Neural crest cell (in vitro differentiated cells): ENCODE data around the gene RAB34. TPM values are rescaled to one million over a fixed set of nuclear protein-coding genes. Genes with fewer than 3 reads are reported as not detected.
A peak's percentile ranks its signal among the peaks of the same experiment; 100 is the strongest.
"Not testable (repeated sequence)": the region's sequence is repeated elsewhere in the genome, so short reads cannot be mapped to it uniquely, and the experiment has no call there.

Source experiments
- DNase-seq: peaks from one replicate; pipeline ENCODE4 v3.0.0; 2021; ENCODE audit warnings: low read depth, mixed read lengths, low spot score
- H3K27ac Mint-ChIP-seq: one replicate; pipeline ENCODE4 v1.8.0; 2021; ENCODE audit warnings: mild to moderate bottlenecking, mixed read lengths; ENCODE audit not compliant: unreplicated experiment
- H3K27me3 Mint-ChIP-seq: 2 replicates; pipeline ENCODE4 v1.8.0; 2021; ENCODE audit warnings: low read depth, mild to moderate bottlenecking, mixed read lengths
- H3K36me3 Mint-ChIP-seq: 2 replicates; pipeline ENCODE4 v1.8.0; 2021; ENCODE audit warnings: low read depth, mild to moderate bottlenecking, mixed read lengths
- H3K4me1 Mint-ChIP-seq: 2 replicates; pipeline ENCODE4 v1.8.0; 2021; ENCODE audit warnings: mixed read lengths
- H3K4me3 Mint-ChIP-seq: one replicate; pipeline ENCODE4 v1.8.0; 2021; ENCODE audit warnings: mild to moderate bottlenecking, mixed read lengths
- H3K9me3 Mint-ChIP-seq: 2 replicates; pipeline ENCODE4 v1.8.0; 2021; ENCODE audit warnings: mixed read lengths
- total RNA-seq: library from RNA; stranded (reverse); gene quantifications from 2 replicates; pipeline ENCODE4 v1.2.1, GENCODE V29; 2021
- TF ChIP-seq, protein P1 (sequence below): fragments of 200-600 bp; sonication (generic); conservative IDR thresholded peaks from 2 replicates; pipeline ENCODE4 v1.5.0; 2021; ENCODE audit warnings: antibody characterized with exemption, mild to moderate bottlenecking

RAB34 gene
- total RNA-seq, 1 donor from 2014 or later, result 87.4 TPM

DNA sequence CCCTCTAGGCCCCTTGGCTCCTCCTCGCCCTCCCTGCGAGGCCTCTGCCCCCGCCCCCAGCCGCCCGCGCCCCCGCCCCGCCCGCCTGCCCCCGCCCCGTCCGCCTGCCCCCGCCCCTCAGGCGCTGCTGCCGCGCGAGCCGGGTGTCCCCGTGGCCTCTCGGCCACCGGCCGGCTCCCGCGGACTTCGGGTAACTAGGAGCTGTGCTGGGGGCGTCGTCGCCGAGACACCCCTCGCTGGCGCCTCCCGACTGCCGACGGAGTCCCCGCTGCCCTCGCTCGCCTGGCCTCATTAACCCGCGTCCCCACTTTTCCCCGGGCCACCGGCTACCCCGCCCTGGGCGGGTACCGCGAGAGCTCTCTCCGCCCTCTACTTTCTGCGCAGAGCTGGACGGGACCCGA, 8.6 kb upstream of the RAB34 start, which contains the start of gene TLCD1:
Gene TLCD1 (minus strand): TSS at position 8 of the 401 bp plus-strand sequence. CDS start 136 bp downstream, outside the sequence.
- H3K27me3 Mint-ChIP-seq, result peaks cover 23% of the 10 kb centered on the region
- peaks cover 66% of the 10 kb centered on the region for H3K4me1 Mint-ChIP-seq
- H3K9me3 Mint-ChIP-seq, result no peaks in the 10 kb centered on the region
- H3K4me3 Mint-ChIP-seq, result peak within 1 kb of the TSS; percentile 100
- peak within 1 kb of the TSS; percentile 83 for H3K27ac Mint-ChIP-seq
- TF ChIP-seq, protein P1, sequence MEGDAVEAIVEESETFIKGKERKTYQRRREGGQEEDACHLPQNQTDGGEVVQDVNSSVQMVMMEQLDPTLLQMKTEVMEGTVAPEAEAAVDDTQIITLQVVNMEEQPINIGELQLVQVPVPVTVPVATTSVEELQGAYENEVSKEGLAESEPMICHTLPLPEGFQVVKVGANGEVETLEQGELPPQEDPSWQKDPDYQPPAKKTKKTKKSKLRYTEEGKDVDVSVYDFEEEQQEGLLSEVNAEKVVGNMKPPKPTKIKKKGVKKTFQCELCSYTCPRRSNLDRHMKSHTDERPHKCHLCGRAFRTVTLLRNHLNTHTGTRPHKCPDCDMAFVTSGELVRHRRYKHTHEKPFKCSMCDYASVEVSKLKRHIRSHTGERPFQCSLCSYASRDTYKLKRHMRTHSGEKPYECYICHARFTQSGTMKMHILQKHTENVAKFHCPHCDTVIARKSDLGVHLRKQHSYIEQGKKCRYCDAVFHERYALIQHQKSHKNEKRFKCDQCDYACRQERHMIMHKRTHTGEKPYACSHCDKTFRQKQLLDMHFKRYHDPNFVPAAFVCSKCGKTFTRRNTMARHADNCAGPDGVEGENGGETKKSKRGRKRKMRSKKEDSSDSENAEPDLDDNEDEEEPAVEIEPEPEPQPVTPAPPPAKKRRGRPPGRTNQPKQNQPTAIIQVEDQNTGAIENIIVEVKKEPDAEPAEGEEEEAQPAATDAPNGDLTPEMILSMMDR, result no peak
- peaks cover 9% of the 10 kb centered on the region for H3K36me3 Mint-ChIP-seq
- DNase-seq, result peak; percentile 67

DNA sequence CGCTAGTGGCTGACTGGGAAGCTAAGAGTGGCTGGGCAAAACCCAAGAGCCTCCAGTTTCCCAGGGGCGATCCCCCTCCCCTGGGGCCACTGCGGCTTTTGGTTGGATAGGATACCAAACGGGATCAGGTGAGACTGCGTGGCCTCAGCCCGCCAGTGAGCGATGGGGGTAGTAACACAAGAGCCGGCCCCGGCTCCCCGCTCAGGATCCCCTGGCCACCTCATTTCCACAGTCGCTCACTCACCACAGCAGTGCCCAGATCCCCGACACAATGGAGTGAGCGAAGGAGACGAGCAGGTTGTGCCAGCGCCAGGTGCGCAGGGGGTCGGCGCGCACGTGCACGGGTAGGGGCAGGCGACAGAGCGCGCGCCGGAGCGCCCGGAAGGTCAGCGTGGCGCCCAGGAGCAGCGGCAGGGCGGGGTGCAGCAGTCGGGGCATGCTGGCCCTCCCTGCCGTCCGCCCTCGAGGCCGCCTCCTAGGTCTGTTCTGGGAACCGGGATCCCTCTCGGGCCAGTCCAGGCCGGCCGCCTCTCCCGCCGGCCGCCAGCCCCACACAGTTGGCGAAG, 8.1 kb upstream of the RAB34 start:
- peak overlapping the region; percentile 70 for H3K27ac Mint-ChIP-seq
- peaks cover 12% of the 10 kb centered on the region for H3K36me3 Mint-ChIP-seq
- H3K9me3 Mint-ChIP-seq, result no peaks in the 10 kb centered on the region
- TF ChIP-seq, protein P1, result no peak
- peaks cover 23% of the 10 kb centered on the region for H3K27me3 Mint-ChIP-seq
- DNase-seq, result peak; percentile 33
- H3K4me3 Mint-ChIP-seq, result peak overlapping the region; percentile 100
- peaks cover 71% of the 10 kb centered on the region for H3K4me1 Mint-ChIP-seq

DNA sequence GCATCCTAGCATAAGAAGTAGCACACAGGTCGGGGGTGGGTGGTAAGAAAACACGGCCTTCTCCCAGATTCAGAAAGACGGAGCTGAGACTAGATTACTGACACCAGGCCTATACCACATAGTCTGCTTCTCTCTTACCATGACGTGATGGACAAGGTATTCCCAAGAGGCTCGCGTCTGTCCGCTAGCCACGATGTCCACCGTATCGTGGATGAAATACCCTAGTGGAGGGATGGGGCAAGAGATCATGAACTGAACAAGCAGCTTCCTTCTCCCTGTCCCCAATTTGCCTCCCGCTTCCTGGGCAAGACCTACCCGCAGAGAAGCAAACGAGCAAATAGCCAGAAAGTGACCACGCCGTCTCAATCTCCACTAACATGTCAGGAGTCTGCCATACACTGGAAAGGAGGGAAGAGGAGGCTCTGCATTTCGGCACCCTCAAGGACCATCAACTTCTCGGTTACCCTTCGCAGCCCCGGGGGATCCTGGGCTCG, 7.5 kb upstream of the RAB34 start:
- H3K27me3 Mint-ChIP-seq, result peaks cover 23% of the 10 kb centered on the region
- no peak for DNase-seq
- TF ChIP-seq, protein P1, result peak; percentile 38
- peak overlapping the region; percentile 100 for H3K4me3 Mint-ChIP-seq
- H3K36me3 Mint-ChIP-seq, result peaks cover 18% of the 10 kb centered on the region
- peaks cover 76% of the 10 kb centered on the region for H3K4me1 Mint-ChIP-seq
- H3K9me3 Mint-ChIP-seq, result no peaks in the 10 kb centered on the region
- H3K27ac Mint-ChIP-seq, result peak overlapping the region; percentile 70

DNA sequence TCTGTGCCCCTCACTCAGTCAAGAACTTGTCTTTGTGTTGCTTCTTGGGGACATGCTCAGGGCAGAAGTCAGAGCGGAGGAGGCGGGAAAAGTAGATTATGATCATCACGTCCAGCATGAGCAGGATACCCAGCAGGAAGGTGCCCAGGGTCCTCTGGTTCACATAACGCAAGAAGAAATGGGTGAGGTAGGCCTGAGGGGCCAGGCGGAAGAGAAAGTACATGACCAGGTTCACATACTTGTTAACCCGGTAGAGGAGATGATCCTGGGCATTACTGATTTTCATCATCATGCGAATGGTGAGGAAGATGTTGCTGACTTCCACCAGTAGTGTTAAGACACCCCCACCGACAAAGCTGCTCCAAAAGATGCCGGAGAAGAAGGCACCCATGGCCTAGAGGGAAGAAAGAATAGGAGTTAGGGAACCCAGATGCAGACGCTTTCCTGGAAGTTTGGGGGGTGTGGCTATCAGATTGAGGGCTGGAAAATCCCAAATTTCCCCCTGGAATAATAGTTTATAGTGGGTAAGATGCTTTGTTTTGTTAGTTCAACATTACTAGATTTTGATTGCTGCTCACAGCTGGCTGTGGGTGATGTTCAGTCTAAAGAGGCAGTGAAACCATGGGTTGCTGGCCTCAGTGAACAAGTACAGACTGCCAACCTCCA, 7.0 kb upstream of the RAB34 start:
- DNase-seq, result no peak
- peak overlapping the region; percentile 100 for H3K4me3 Mint-ChIP-seq
- H3K27me3 Mint-ChIP-seq, result peaks cover 27% of the 10 kb centered on the region
- peaks cover 22% of the 10 kb centered on the region for H3K36me3 Mint-ChIP-seq
- H3K27ac Mint-ChIP-seq, result no peak overlapping the region
- TF ChIP-seq, protein P1, result no peak
- peaks cover 79% of the 10 kb centered on the region for H3K4me1 Mint-ChIP-seq
- no peaks in the 10 kb centered on the region for H3K9me3 Mint-ChIP-seq

DNA sequence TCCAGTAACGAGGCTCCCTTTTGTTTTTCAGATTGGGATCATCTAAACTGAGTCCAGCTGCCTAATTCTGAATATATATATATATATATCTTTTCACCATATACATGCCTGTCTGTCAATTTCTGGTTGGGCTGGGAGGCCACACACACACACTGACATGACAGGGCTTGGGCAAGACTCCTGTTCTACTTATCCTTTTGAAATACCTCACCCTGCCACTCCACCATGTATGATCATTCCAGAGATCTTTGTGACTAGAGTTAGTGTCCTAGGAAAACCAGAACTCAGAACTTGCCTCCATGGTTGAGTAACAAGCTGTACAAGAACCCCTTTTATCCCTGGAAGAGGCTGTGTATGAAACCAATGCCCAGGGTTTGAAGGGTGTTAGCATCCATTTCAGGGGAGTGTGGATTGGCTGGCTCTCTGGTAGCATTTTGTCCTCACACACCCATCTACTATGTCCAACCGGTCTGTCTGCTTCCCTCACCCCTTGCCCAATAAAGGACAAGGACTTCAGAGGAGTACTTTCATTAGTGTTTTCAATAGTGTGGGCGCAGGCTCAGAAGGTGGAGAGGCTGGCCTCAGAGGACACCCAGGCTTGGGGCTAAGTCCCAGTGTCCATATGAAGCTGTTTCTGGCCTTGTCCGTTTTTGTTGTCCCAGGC, 6.3 kb upstream of the RAB34 start:
- Mint-ChIP-seq H3K4me3 (peak overlapping the region; percentile 100), H3K27me3 (peaks cover 31% of the 10 kb centered on the region), H3K4me1 (peaks cover 81% of the 10 kb centered on the region), H3K36me3 (peaks cover 23% of the 10 kb centered on the region)
- H3K27ac Mint-ChIP-seq, H3K9me3 Mint-ChIP-seq, DNase-seq: not testable (repeated sequence)
